GM12864 (cell line): ENCODE data around the gene SLC7A5.
"Not testable (repeated sequence)": the region's sequence is repeated elsewhere in the genome, so short reads cannot be mapped to it uniquely, and the experiment has no call there.

Source experiments
- DNase-seq: peaks from one replicate; pipeline ENCODE4 v3.0.0-alpha.2; 2011; ENCODE audit warnings: low read depth
- H3K4me3 ChIP-seq: 2 replicates; pipeline ENCODE4 v1.5.1; 2011; ENCODE audit warnings: mild to moderate bottlenecking, low read depth, low read length, control low read depth
- TF ChIP-seq, protein P1 (sequence below): IDR thresholded peaks from 2 replicates; pipeline ENCODE4 v1.5.1; 2011; ENCODE audit warnings: low read depth, mild to moderate bottlenecking, moderate library complexity, low read length, control low read depth, inconsistent platforms; ENCODE audit errors: missing control alignments

SLC7A5 gene

DNA sequence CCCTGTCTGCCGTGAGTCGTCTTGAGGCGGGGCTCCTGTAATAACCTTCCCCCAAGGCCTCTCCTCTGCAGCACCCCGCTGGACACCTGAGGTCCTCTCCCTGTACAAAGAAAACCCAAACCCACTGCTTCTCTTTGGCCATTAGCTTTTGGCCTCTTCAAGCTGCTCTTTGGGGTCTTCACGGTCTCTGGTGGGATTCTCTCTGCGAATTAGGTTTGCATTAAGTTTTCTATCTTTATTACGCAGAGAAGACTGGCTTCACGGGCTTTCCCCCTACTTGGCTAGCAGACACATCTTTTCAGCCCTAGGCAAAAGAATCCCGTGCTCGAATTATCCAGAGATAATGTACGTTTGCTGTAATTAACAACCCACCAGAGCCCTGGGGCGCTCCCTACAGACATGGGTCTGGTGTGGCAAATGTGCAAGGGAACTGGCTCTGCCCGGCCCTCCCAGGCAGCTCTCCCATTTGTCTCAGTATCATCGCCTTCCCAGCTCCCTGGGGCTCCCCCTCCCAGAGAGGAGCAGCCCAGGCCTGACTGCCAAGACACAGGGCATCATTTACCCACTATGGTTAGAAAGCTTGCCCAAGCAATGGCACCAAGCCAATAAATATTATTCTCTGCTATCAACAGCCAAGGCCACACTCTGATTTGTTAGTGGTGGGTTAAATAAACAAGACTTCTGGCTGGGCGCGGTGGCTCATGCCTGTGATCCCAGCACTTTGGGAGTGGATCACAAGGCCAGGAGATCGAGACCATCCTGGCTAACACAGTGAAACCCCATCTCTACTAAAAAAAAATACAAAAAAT is 78.8 kb downstream of the SLC7A5 start:
- no peak for DNase-seq
- H3K4me3 ChIP-seq, result no peak overlapping the region
- TF ChIP-seq, protein P1, sequence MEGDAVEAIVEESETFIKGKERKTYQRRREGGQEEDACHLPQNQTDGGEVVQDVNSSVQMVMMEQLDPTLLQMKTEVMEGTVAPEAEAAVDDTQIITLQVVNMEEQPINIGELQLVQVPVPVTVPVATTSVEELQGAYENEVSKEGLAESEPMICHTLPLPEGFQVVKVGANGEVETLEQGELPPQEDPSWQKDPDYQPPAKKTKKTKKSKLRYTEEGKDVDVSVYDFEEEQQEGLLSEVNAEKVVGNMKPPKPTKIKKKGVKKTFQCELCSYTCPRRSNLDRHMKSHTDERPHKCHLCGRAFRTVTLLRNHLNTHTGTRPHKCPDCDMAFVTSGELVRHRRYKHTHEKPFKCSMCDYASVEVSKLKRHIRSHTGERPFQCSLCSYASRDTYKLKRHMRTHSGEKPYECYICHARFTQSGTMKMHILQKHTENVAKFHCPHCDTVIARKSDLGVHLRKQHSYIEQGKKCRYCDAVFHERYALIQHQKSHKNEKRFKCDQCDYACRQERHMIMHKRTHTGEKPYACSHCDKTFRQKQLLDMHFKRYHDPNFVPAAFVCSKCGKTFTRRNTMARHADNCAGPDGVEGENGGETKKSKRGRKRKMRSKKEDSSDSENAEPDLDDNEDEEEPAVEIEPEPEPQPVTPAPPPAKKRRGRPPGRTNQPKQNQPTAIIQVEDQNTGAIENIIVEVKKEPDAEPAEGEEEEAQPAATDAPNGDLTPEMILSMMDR, result no peak

DNA sequence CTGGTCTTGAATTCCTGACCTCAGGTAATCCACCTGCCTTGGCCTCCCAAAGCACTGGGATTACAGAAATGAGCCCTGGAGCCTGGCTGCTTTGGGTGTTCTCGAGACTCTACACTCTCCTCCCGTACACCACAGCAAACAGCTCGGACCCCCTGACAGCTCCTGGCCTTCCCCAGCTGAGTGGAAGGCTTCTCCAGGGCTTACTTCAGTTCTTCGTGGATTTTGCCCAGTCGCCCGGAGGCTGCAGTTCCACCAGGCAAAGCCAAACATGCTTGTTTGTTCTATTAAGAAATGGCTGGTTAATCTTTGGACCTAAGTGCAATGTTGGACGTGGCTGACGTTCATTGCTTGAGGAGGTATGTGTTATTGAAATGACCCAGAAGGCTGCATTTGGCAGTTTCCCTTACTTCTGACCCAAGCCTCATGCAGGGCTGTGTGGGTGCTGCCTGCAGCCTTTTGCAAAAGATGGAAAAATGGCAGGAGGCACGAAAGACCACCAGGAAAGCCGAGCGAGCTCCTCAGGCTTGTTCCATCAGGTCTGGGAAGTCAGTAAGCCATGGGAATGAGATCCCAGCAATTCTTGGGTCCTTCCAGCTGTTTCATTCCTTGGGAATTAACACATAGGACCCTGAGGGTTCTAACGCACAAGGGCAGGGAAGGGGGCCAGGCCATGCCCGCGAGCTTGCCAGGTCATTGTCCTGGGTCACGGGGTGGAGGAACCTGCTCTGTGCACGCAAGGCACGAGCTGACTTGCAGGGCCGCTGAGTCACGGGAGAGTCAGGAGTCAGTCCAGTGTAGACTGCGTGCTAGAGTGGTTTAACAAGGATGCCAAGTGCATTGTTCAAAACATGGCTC is 79.6 kb downstream of the SLC7A5 start:
- no peak overlapping the region for H3K4me3 ChIP-seq
- no peak for DNase-seq
- TF ChIP-seq, protein P1, result no peak

DNA sequence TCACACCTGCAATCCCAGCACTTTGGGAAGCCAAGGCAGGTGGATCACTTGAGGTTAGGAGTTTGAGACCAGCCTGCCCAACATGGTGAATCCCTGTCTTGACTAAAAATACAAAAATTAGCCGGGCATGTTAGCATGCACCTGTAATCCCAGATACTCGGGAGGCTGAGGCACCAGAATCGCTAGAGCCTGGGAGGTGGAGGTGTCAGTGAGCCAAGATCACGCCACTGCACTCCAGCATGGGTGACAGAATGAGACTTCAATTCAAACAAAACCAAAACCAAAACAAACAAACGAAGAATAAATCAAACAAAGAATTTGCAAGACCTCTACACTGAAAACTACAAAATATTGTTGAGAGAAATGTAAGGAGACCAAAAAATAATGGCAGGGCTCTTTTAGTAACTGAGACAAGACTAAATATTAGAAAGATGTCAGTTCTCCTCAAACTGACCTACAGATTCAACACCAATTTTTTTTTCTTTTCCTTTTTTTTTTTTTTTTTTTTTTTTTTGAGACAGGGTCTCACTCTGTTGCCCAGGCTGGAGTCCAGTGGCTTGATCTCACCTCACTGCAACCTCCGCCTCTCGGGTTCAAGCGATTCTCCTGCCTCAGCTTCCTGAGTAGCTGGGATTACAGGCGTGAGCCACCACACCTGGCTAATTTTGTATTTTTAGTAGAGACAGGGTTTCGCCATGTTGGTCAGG is 80.4 kb downstream of the SLC7A5 start:
- not testable (repeated sequence) for DNase-seq

DNA sequence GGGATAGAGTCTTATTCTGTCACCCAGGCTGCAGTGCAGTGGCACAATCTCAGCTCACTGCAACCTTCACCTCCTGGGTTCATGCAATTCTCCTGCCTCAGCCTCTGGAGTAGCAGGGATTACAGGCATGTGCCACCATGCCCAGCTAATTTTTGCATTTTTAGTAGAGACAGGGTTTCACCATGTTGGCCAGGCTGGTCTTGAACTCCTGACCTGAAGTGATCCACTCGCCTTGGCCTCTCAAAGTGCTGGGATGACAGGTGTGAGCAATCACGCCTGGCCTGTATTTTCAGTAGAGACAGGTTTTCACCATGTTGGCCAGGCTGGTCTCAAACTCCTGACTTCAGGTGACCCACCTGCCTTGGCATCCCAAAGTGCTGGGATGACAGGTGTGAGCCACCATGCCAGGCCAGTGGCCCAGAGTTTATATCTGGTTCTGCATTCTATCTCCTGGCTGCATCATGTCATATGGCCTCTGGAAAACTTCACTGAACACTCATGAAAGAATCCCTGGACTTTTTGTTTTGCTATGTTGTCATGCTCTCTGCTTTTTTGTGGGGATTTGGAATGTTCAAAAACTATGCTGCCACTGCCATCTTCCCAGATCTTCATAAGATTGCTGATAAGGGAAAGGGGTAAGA is 81.7 kb downstream of the SLC7A5 start:
- H3K4me3 ChIP-seq, DNase-seq: not testable (repeated sequence)

More for the DNA sequence above, 80.4 kb downstream of the SLC7A5 start:
- not testable (repeated sequence) for H3K4me3 ChIP-seq

DNA sequence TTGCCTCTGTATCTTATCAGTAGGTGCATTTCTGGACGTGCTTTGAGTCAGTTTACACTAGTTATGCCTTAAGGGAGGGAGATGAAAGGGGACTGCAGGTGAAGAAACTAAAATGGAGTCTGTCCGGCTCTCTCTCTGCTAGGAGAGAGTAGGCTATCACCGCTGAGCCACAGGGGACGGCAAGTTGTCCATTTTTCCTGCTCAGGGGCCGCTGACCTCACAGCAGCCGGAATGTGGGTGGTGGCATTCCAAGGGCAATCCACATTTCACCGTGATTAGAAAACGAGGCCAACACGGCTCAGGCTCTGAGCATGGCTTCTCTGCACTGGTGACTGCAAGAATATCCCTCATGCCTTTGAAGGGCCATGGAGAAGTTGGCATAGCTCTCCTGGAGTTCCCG is 84.5 kb downstream of the SLC7A5 start:
- TF ChIP-seq, protein P1, result no peak
- DNase-seq, result no peak
- H3K4me3 ChIP-seq, result no peak overlapping the region

DNA sequence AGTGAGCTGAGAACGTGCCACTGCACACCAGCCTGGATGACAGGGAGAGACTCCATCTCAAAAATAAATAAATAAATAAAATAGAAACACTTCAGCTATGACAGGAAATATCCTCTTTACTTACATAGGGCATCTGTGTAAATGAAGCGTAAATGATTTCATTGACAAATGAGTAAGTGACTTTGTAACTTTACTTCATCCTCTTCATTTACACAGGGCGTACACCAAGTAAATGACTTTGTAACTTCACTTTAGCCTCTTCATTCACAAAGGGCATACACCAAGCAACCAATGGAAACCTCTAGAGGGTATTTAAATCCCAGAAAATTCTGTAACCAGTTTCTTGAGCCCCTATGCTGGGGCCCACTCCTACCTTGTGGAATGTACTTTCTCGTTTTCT is 87.3 kb downstream of the SLC7A5 start:
- DNase-seq, result no peak
- TF ChIP-seq, protein P1, result no peak
- H3K4me3 ChIP-seq, result no peak overlapping the region

DNA sequence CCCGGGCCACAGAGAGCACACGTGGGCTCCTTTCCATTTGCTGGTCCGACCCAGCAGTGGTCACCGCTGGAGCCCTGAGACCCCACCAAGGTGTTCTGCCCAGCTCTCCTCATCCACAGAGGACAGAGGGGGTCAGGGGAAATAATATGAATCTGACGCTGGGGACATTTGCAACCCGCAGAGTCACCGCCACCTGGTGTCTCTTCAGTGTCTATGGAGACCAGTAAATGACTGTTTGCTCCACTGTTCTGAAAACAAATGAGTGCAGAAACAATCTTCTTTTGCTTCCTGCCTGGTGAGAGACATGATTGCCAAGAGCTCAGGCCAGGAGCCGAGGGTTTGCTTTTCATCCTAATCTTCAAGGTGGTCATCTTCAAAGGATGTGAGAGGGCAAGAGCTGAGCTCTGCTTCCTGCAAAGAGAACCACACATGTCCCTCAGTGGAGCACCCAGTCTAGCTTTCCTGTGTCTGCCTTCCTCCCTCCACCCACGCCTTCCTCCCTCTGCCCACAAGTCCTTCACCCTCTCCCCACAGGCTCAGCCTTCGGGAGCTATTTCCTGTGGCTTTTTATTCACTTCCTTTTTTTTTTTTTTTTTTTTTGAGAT is 88.8 kb downstream of the SLC7A5 start:
- TF ChIP-seq, protein P1, result peak; percentile 22
- peak; percentile 86 for DNase-seq
- H3K4me3 ChIP-seq, result no peak overlapping the region
